GM23248 (cell line): ENCODE data around the gene LRRC63. TPM values are rescaled to one million over a fixed set of nuclear protein-coding genes. Genes with fewer than 3 reads are reported as not detected.
A peak's percentile ranks its signal among the peaks of the same experiment; 100 is the strongest.

Source experiments
- DNase-seq: peaks from one replicate; pipeline ENCODE4 v3.0.0-alpha.2; 2015
- H2AFZ ChIP-seq: fragments of 200-600 bp; sonication (generic); 2 replicates; pipeline ENCODE4 v1.6.1; 2016; ENCODE audit warnings: antibody characterized with exemption
- H3F3A ChIP-seq: fragments of 200-600 bp; sonication (generic); 2 replicates; pipeline ENCODE4 v1.6.1; 2016; ENCODE audit warnings: mild to moderate bottlenecking, antibody characterized with exemption, mixed run types; ENCODE audit not compliant: insufficient read depth
- H3K27ac ChIP-seq: fragments of 200-600 bp; sonication (generic); 2 replicates; pipeline ENCODE4 v1.5.1; 2016; ENCODE audit warnings: mild to moderate bottlenecking
- H3K27me3 ChIP-seq: fragments of 200-600 bp; sonication (generic); replicated peaks from 2 replicates; pipeline ENCODE4 v1.6.1; 2016; ENCODE audit warnings: mild to moderate bottlenecking; ENCODE audit not compliant: insufficient read depth
- H3K36me3 ChIP-seq: fragments of 200-600 bp; sonication (generic); 2 replicates; pipeline ENCODE4 v1.6.1; 2016; ENCODE audit warnings: low read depth, mild to moderate bottlenecking
- H3K4me1 ChIP-seq: fragments of 200-600 bp; sonication (generic); 2 replicates; pipeline ENCODE4 v1.6.1; 2016; ENCODE audit warnings: mild to moderate bottlenecking; ENCODE audit not compliant: insufficient read depth
- H3K4me2 ChIP-seq: fragments of 200-600 bp; sonication (generic); one replicate; pipeline ENCODE4 v1.6.1; 2016; ENCODE audit warnings: mild to moderate bottlenecking; ENCODE audit not compliant: unreplicated experiment
- H3K4me3 ChIP-seq: fragments of 200-600 bp; sonication (generic); 2 replicates; pipeline ENCODE4 v1.5.1; 2016; ENCODE audit warnings: mild to moderate bottlenecking
- H3K79me2 ChIP-seq: fragments of 200-600 bp; sonication (generic); 2 replicates; pipeline ENCODE4 v1.6.1; 2016; ENCODE audit warnings: mild to moderate bottlenecking; ENCODE audit not compliant: insufficient read depth
- H3K9ac ChIP-seq: fragments of 200-600 bp; sonication (generic); 2 replicates; pipeline ENCODE4 v1.6.1; 2016; ENCODE audit warnings: mild to moderate bottlenecking
- H3K9me2 ChIP-seq: fragments of 200-600 bp; sonication (generic); 2 replicates; pipeline ENCODE4 v1.6.1; 2016; ENCODE audit warnings: mixed run types, mild to moderate bottlenecking, moderate library complexity; ENCODE audit not compliant: insufficient read depth
- H3K9me3 ChIP-seq: fragments of 200-600 bp; sonication (generic); one replicate; pipeline ENCODE4 v1.6.1; 2017; ENCODE audit warnings: low read depth
- H4K20me1 ChIP-seq: fragments of 200-600 bp; sonication (generic); 2 replicates; pipeline ENCODE4 v1.6.0; 2016; ENCODE audit not compliant: insufficient read depth
- EZH2 ChIP-seq: fragments of 200-600 bp; sonication (generic); IDR thresholded peaks from 2 replicates; pipeline ENCODE4 v1.6.1; 2018; ENCODE audit warnings: antibody characterized with exemption, mild to moderate bottlenecking; ENCODE audit not compliant: insufficient read depth, poor library complexity, severe bottlenecking
- EZH2phosphoT487 ChIP-seq: fragments of 200-600 bp; sonication (generic); IDR thresholded peaks from 2 replicates; pipeline ENCODE4 v1.6.1; 2018; ENCODE audit warnings: antibody characterized with exemption, moderate library complexity, mild to moderate bottlenecking, low read depth; ENCODE audit not compliant: insufficient read depth
- WGBS, 2 experiments: methylation state at CpG; one replicate each; pipeline ENCODE4 v1.1.6; 2015 to 2017; ENCODE audit warnings: low lambda C conversion rate in 2 of 2, low coverage in 1 of 2; ENCODE audit errors: missing lambda C conversion rate in 2 of 2; 5-methylcytosine and 5-hydroxymethylcytosine counted together
- in situ Hi-C: fragments of 300-500 bp; cut with MboI; formaldehyde crosslinking; loops from 2 replicates; pipeline ENCODE4 v1.15.0; 2020
- polyA plus RNA-seq: library from polyadenylated mRNA; unstranded; fragments of >200 nt; fragmentation: Nextera tagmentation; extraction: Ambion mirVana; gene quantifications from 2 replicates; pipeline ENCODE4 v1.2.1, GENCODE V29; 2016
- small RNA-seq: library from RNA; depleted of rRNA; stranded (forward); fragments of <200 nt; gene quantifications from one replicate; pipeline ENCODE3, GENCODE V24; 2014; ENCODE audit warnings: low read depth, low replicate concordance
- total RNA-seq: library from RNA; depleted of rRNA; stranded (reverse); fragments of >200 nt; shearing (Covaris generic); gene quantifications from 2 replicates; pipeline ENCODE4 v1.2.3, GENCODE V29; 2014; rRNA removed

The LRRC63 gene
- total and polyA plus RNA-seq, 2 experiments from 2014 or later, result not detected

DNA sequence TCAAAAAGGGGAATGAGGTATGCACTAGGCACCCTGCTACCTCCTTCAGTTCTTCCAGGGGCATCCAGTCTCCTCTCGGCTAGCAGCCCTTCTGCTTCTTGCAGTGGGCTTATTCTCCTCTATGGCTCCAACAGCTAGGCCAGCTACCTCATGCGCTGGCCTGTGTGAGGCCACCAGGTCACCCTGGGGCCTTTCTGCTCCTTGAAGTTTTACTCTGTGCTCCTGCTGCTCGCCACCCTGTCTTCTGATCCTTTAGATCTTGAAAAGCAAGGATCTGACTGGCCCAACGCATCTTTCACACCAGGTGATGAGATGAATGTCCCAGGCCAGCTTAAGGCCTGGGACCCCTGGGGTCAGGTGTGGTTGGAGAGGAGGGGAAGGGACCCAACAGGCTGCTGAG, 109.1 kb downstream of the LRRC63 start:
- no peaks in the 10 kb centered on the region for H3K9me2 ChIP-seq
- WGBS, 2 experiments, result 93 to 95% methylated on average over 4 of the region's 4 CpGs
- no peaks in the 10 kb centered on the region for H4K20me1 ChIP-seq
- H3K79me2 ChIP-seq, result no peaks in the 10 kb centered on the region
- H3K36me3 ChIP-seq, result no peaks in the 10 kb centered on the region
- H3K4me3 ChIP-seq, result no peak overlapping the region
- no peak overlapping the region for H3K9ac ChIP-seq
- no peaks in the 10 kb centered on the region for H3K27me3 ChIP-seq
- H3K9me3 ChIP-seq, result no peaks in the 10 kb centered on the region
- no peak for DNase-seq
- H3K27ac ChIP-seq, result no peak overlapping the region
- TF ChIP-seq EZH2, result no peak
- no peak for TF ChIP-seq EZH2phosphoT487
- no peak overlapping the region for H2AFZ ChIP-seq
- in situ Hi-C loops, result no loop called here
- H3K4me2 ChIP-seq, result no peak overlapping the region
- H3F3A ChIP-seq, result 0 out of 2 replicates have a peak, but pooled peaks cover 5% of the 10 kb centered on the region
- H3K4me1 ChIP-seq, result peaks cover 13% of the 10 kb centered on the region

DNA sequence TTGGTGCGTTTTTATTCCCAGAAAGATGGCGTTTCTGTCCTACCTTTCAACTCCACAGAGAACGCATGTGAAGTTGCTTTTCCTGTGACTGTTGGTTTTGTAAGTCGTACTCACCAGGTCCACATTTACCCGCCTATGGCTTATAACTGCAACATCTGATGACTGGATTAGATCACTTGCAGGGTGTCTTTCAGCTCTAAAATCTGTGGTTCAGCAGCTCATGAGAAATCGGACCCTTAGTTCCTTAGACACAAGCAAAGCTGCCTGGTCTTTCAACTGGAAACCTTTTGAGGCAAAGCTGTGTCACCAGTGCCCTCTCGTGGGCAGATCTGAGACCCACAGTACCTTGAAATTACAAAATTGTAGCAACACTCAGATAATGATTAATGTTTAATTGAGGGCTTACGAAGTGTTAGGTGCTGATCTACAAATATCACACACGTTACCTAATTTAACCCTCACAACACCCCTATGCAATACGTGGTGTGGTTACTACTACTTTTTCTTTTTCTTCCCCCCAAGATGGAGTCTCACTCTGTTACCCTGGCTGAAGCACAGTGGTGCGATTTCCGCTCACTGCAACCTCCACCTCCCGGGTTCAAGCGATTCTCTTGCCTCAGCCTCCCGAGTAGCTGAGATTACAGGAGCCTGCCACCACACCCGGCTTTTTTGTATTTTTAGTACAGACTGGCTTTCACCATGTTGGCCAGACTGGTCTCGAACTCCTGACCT, 109.9 kb downstream of the LRRC63 start:
- H3F3A ChIP-seq, result 0 out of 2 replicates have a peak, but pooled peaks cover 5% of the 10 kb centered on the region
- no peak overlapping the region for H3K4me3 ChIP-seq
- no peaks in the 10 kb centered on the region for H3K36me3 ChIP-seq
- no peak overlapping the region for H3K9ac ChIP-seq
- in situ Hi-C loops, result no loop called here
- WGBS, 2 experiments, result 52 to 54% methylated on average over 17 of the region's 17 CpGs
- H4K20me1 ChIP-seq, result no peaks in the 10 kb centered on the region
- DNase-seq, result peak; percentile 79
- H3K4me1 ChIP-seq, result peaks cover 13% of the 10 kb centered on the region
- no peaks in the 10 kb centered on the region for H3K27me3 ChIP-seq
- H3K9me2 ChIP-seq, result no peaks in the 10 kb centered on the region
- TF ChIP-seq EZH2, result no peak
- no peak for TF ChIP-seq EZH2phosphoT487
- H3K4me2 ChIP-seq, result no peak overlapping the region
- H3K79me2 ChIP-seq, result no peaks in the 10 kb centered on the region
- H3K9me3 ChIP-seq, result no peaks in the 10 kb centered on the region
- H3K27ac ChIP-seq, result no peak overlapping the region
- H2AFZ ChIP-seq, result peak overlapping the region; percentile 67

DNA sequence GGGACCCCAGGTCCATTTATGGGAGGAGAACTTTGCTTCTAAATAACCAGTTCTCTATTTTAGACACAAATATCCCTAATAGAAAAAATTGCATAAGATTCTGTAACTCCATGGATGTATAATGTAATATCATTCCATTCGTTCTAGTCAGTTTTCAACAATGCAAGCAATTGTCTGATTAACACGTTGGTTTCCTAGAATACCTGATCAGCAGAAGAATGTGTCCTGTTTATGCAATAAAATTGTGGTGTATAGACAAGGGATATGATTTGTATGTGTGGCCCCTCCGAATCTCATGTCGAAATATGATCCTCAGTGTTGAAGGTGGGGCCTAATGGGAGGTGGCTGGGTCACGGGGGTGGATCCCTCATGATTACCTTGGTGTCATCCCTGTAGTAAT, 113.2 kb downstream of the LRRC63 start:
- no peaks in the 10 kb centered on the region for H3K36me3 ChIP-seq
- WGBS, 2 experiments, result 52% methylated on average over 5 of the region's 5 CpGs
- H3K4me1 ChIP-seq, result peaks cover 13% of the 10 kb centered on the region
- no peaks in the 10 kb centered on the region for H3K79me2 ChIP-seq
- H3K27me3 ChIP-seq, result no peaks in the 10 kb centered on the region
- H3K4me3 ChIP-seq, result no peak overlapping the region
- peak overlapping the region; percentile 31; the same call in 1 of the 2 replicates for H3K27ac ChIP-seq
- 0 out of 2 replicates have a peak, but pooled peaks cover 5% of the 10 kb centered on the region for H3F3A ChIP-seq
- H3K9ac ChIP-seq, result no peak overlapping the region
- H3K9me3 ChIP-seq, result no peaks in the 10 kb centered on the region
- DNase-seq, result peak; percentile 70
- no peaks in the 10 kb centered on the region for H4K20me1 ChIP-seq
- no peaks in the 10 kb centered on the region for H3K9me2 ChIP-seq
- H2AFZ ChIP-seq, result no peak overlapping the region
- H3K4me2 ChIP-seq, result peak overlapping the region; percentile 39
- in situ Hi-C loops, result no loop called here
- TF ChIP-seq EZH2 (no peak), EZH2phosphoT487 (no peak)

Small RNA genes lying within 50 kb of the gene (small RNA-seq; reads per million reads assigned to genes)
- gene RN7SKP5, result not detected
- gene RN7SL288P, result not detected

Other genes with a start within 250 kb of the LRRC63 start
- 8.6 and 15.6 TPM in 2 replicates for gene ZC3H13, start 159.2 kb upstream of the LRRC63 start, total RNA-seq
- 50.7 and 53.4 TPM in 2 replicates for gene ZC3H13, start 159.2 kb upstream of the LRRC63 start, polyA plus RNA-seq
- gene CPB2, start 106.9 kb upstream of the LRRC63 start, total RNA-seq, result not detected in 2 replicates
- 0.11 TPM in 1 of 2 replicates, not detected in the other for gene CPB2, start 106.9 kb upstream of the LRRC63 start, polyA plus RNA-seq
- not detected in 2 replicates for gene LCP1, start 29.8 kb upstream of the LRRC63 start, total RNA-seq
- gene LCP1, start 29.8 kb upstream of the LRRC63 start, polyA plus RNA-seq, result 0.64 and 1.3 TPM in 2 replicates
- gene RUBCNL, start 175.3 kb downstream of the LRRC63 start, total RNA-seq, result 2.1 and 2.7 TPM in 2 replicates
- 1.1 and 1.3 TPM in 2 replicates for gene RUBCNL, start 175.3 kb downstream of the LRRC63 start, polyA plus RNA-seq